CD14-positive monocyte (primary cell): Measurements from ENCODE around the gene MIPEP. TPM values are rescaled to one million over a fixed set of nuclear protein-coding genes. Genes with fewer than 3 reads are reported as not detected.

Experiments used
- DNase-seq, 3 donors: peaks; one replicate each; pipeline ENCODE4 v3.0.0-alpha.2; 2011 to 2022
- H2AFZ ChIP-seq: 2 replicates; pipeline ENCODE4 v1.6.0; 2012; ENCODE audit warnings: mild to moderate bottlenecking, low read depth, low read length, inconsistent platforms; ENCODE audit not compliant: insufficient read depth, poor library complexity, severe bottlenecking
- H3K27ac ChIP-seq, 2 donors: 1 replicate in 1 of 2; 2 replicates in 1 of 2; pipeline ENCODE4 v1.5.1; 2012 to 2013; ENCODE audit warnings: low read length in 2 of 2, control low read depth in 1 of 2, inconsistent platforms in 1 of 2, low read depth in 1 of 2, mild to moderate bottlenecking in 1 of 2
- H3K27me3 ChIP-seq, 2 donors: one replicate each; pipeline versions ENCODE4 v1.6.0 to v1.6.1; 2011 to 2013; ENCODE audit warnings: low read length in 2 of 2; ENCODE audit not compliant: control insufficient read depth in 2 of 2, insufficient read depth in 2 of 2
- H3K36me3 ChIP-seq, 2 donors: replicated peaks in 1 of 2; 1 replicate in 1 of 2; 2 replicates in 1 of 2; pipeline versions ENCODE4 v1.5.1 to v1.6.1; 2012 to 2013; ENCODE audit warnings: low read length in 2 of 2, control low read depth in 1 of 2, inconsistent platforms in 1 of 2, mild to moderate bottlenecking in 1 of 2; ENCODE audit not compliant: insufficient read depth in 2 of 2, control insufficient read depth in 1 of 2
- H3K4me1 ChIP-seq, 2 donors: 1 replicate in 1 of 2; 2 replicates in 1 of 2; pipeline versions ENCODE4 v1.5.1 to v1.6.1; 2012 to 2013; ENCODE audit warnings: low read length in 2 of 2, control low read depth in 1 of 2, inconsistent platforms in 1 of 2, mild to moderate bottlenecking in 1 of 2, moderate library complexity in 1 of 2; ENCODE audit not compliant: insufficient read depth in 2 of 2, control insufficient read depth in 1 of 2
- H3K4me2 ChIP-seq: replicated peaks from 2 replicates; pipeline ENCODE3; 2012; ENCODE audit warnings: low read length, moderate library complexity, mild to moderate bottlenecking; ENCODE audit not compliant: poor library complexity, severe bottlenecking; ENCODE audit errors: extremely low read depth
- H3K4me3 ChIP-seq, 3 experiments: fragments of 200-600 bp in 1 of 3; sonication (generic) in 1 of 3; replicated peaks in 1 of 3; 1 replicate in 2 of 3; 2 replicates in 1 of 3; pipeline ENCODE4 v1.5.1; 2011 to 2013; ENCODE audit warnings: low read length in 3 of 3, mild to moderate bottlenecking in 3 of 3, control low read depth in 2 of 3, low read depth in 2 of 3, inconsistent platforms in 1 of 3, moderate library complexity in 1 of 3
- H3K79me2 ChIP-seq: 2 replicates; pipeline ENCODE4 v1.6.0; 2012; ENCODE audit warnings: mild to moderate bottlenecking, control low read depth, inconsistent platforms, low read length, moderate library complexity; ENCODE audit not compliant: insufficient read depth
- H3K9ac ChIP-seq: 2 replicates; pipeline ENCODE4 v1.6.0; 2017; ENCODE audit warnings: low read length, mild to moderate bottlenecking; ENCODE audit not compliant: insufficient read depth, poor library complexity, severe bottlenecking
- H3K9me3 ChIP-seq, 2 donors: replicated peaks in 1 of 2; 1 replicate in 1 of 2; 2 replicates in 1 of 2; pipeline versions ENCODE4 v1.5.1 to v1.6.1; 2012 to 2013; ENCODE audit warnings: low read length in 2 of 2, control low read depth in 1 of 2; ENCODE audit not compliant: control insufficient read depth in 1 of 2, insufficient read depth in 1 of 2
- H4K20me1 ChIP-seq: 2 replicates; pipeline ENCODE4 v1.6.0; 2012; ENCODE audit warnings: mild to moderate bottlenecking, low read length, control low read depth, moderate library complexity; ENCODE audit not compliant: insufficient read depth
- H3K27ac Mint-ChIP-seq, 7 donors: one replicate each; pipeline ENCODE4 v1.8.0; 2020; ENCODE audit warnings: mild to moderate bottlenecking in 7 of 7, mixed read lengths in 7 of 7, moderate library complexity in 6 of 7, inconsistent platforms in 2 of 7
- H3K27me3 Mint-ChIP-seq, 3 donors: one replicate each; pipeline ENCODE4 v1.8.0; 2021 to 2022; ENCODE audit warnings: low read depth in 3 of 3, mild to moderate bottlenecking in 3 of 3, mixed read lengths in 3 of 3, moderate library complexity in 3 of 3, inconsistent platforms in 1 of 3
- H3K36me3 Mint-ChIP-seq, 2 donors: one replicate each; pipeline ENCODE4 v1.8.0; 2020; ENCODE audit warnings: mixed read lengths in 2 of 2, inconsistent platforms in 1 of 2, mild to moderate bottlenecking in 1 of 2
- H3K4me1 Mint-ChIP-seq: one replicate; pipeline ENCODE4 v1.8.0; 2020; ENCODE audit warnings: mild to moderate bottlenecking, mixed read lengths
- H3K4me3 Mint-ChIP-seq, 2 donors: one replicate each; pipeline ENCODE4 v1.8.0; 2020; ENCODE audit warnings: mild to moderate bottlenecking in 2 of 2, mixed read lengths in 2 of 2, moderate library complexity in 1 of 2
- H3K9me3 Mint-ChIP-seq, 7 donors: one replicate each; pipeline ENCODE4 v1.8.0; 2020 to 2022; ENCODE audit warnings: mixed read lengths in 7 of 7, mild to moderate bottlenecking in 6 of 7, moderate library complexity in 6 of 7, inconsistent platforms in 2 of 7
- WGBS: methylation state at CpG from one replicate; pipeline ENCODE4 v1.1.5; 2013; ENCODE audit warnings: missing lambda C conversion rate; ENCODE audit not compliant: insufficient coverage; 5-methylcytosine and 5-hydroxymethylcytosine counted together
- intact Hi-C, 2 donors: fragments of 100-400 bp; cut with micrococcal nuclease; formaldehyde crosslinking; loops; one replicate each; pipeline versions ENCODE4 v1.15.0 to v1.15.1; 2023
- polyA plus RNA-seq, 3 donors: library from polyadenylated mRNA; depleted of rRNA in 1 of 3; unstranded in 2 of 3; stranded (reverse) in 1 of 3; fragments of 300-500 nt in 2 of 3; fragments of >200 nt in 1 of 3; fragmentation: Illumina TruSeq in 2 of 3; gene quantifications; 1 replicate in 2 of 3; 2 replicates in 1 of 3; pipeline ENCODE4 v1.2.3, GENCODE V29; 2012 to 2021
- TF ChIP-seq, protein P1 (sequence below): fragments of 200-600 bp; IDR thresholded peaks from one replicate; pipeline ENCODE4 v1.8.0; 2022; ENCODE audit warnings: antibody characterized with exemption, mild to moderate bottlenecking

MIPEP gene
- polyA plus RNA-seq, 3 donors, result 1.2 to 9.9 (median 7.7) TPM

DNA sequence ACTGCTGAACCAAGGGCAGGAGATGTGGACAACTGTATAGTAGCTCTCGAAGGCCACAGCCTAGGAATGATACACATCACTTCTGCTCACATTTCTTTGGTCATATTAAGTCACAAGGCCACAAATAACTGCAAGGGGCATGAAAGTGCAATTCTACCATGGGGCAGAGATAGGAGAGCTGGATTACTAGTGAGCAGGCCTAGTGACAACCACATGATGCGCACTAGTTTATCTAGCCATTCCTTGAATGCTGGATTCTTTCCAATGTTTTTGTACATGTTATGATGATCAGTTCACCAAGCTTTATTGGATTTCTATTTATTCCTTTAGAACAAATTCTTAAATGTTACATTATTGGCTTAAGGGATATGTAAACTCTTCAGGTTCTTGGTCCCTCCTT is 100.7 kb downstream of the MIPEP start:
- H3K27ac Mint-ChIP-seq, result no peak overlapping the region
- H3K4me2 ChIP-seq, result no peak overlapping the region
- no peaks in the 10 kb centered on the region for H3K27me3 ChIP-seq
- H3K27ac ChIP-seq, result no peak overlapping the region
- WGBS, result no CpG with 5 or more reads among the region's 2 CpGs
- H3K9me3 ChIP-seq, result no peaks in the 10 kb centered on the region
- peaks cover 0 to 1% of the 10 kb centered on the region in 2 donors for H3K36me3 Mint-ChIP-seq
- H3K9ac ChIP-seq, result no peak overlapping the region
- H3K4me3 Mint-ChIP-seq, result no peak overlapping the region
- H3K4me3 ChIP-seq, result no peak overlapping the region
- H3K36me3 ChIP-seq, result no peaks in the 10 kb centered on the region
- intact Hi-C loops, result no loop called here
- no peak for DNase-seq
- no peak overlapping the region for H2AFZ ChIP-seq
- no peaks in the 10 kb centered on the region for H3K4me1 Mint-ChIP-seq
- no peaks in the 10 kb centered on the region for H3K27me3 Mint-ChIP-seq
- H3K4me1 ChIP-seq, result no peaks in the 10 kb centered on the region
- peaks cover 0 to 3% (median 0%) of the 10 kb centered on the region in 7 donors for H3K9me3 Mint-ChIP-seq
- no peaks in the 10 kb centered on the region for H4K20me1 ChIP-seq
- no peaks in the 10 kb centered on the region for H3K79me2 ChIP-seq
- TF ChIP-seq, protein P1, sequence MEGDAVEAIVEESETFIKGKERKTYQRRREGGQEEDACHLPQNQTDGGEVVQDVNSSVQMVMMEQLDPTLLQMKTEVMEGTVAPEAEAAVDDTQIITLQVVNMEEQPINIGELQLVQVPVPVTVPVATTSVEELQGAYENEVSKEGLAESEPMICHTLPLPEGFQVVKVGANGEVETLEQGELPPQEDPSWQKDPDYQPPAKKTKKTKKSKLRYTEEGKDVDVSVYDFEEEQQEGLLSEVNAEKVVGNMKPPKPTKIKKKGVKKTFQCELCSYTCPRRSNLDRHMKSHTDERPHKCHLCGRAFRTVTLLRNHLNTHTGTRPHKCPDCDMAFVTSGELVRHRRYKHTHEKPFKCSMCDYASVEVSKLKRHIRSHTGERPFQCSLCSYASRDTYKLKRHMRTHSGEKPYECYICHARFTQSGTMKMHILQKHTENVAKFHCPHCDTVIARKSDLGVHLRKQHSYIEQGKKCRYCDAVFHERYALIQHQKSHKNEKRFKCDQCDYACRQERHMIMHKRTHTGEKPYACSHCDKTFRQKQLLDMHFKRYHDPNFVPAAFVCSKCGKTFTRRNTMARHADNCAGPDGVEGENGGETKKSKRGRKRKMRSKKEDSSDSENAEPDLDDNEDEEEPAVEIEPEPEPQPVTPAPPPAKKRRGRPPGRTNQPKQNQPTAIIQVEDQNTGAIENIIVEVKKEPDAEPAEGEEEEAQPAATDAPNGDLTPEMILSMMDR, result no peak

GRCh38 chr13:23787464-23787863 is 101.7 kb downstream of the MIPEP start:
- H3K27ac ChIP-seq, result no peak overlapping the region
- no peaks in the 10 kb centered on the region for H3K27me3 ChIP-seq
- no peaks in the 10 kb centered on the region for H3K79me2 ChIP-seq
- no peak overlapping the region for H3K9ac ChIP-seq
- no peaks in the 10 kb centered on the region for H3K27me3 Mint-ChIP-seq
- intact Hi-C loops, result no loop called here
- TF ChIP-seq, protein P1, result no peak
- H3K36me3 ChIP-seq, result no peaks in the 10 kb centered on the region
- H3K9me3 ChIP-seq, result no peaks in the 10 kb centered on the region
- no peak overlapping the region for H3K4me2 ChIP-seq
- H3K4me1 Mint-ChIP-seq, result no peaks in the 10 kb centered on the region
- no peaks in the 10 kb centered on the region for H4K20me1 ChIP-seq
- peaks cover 0 to 3% (median 1%) of the 10 kb centered on the region in 7 donors for H3K9me3 Mint-ChIP-seq
- H2AFZ ChIP-seq, result no peak overlapping the region
- WGBS, result no CpG with 5 or more reads among the region's 4 CpGs
- no peak for DNase-seq
- no peaks in the 10 kb centered on the region for H3K4me1 ChIP-seq
- H3K4me3 ChIP-seq, result no peak overlapping the region
- H3K27ac Mint-ChIP-seq, result no peak overlapping the region
- no peak overlapping the region for H3K4me3 Mint-ChIP-seq
- no peaks in the 10 kb centered on the region for H3K36me3 Mint-ChIP-seq
